HepG2 (cell line): Measurements from ENCODE around the gene GOLGA3. TPM values are rescaled to one million over a fixed set of nuclear protein-coding genes. Genes with fewer than 3 reads are reported as not detected.

Experiments used
- ATF7 ChIP-seq, 2 experiments: fragments of 450-650 bp in 1 of 2; sonication (generic) in 1 of 2; formaldehyde crosslinking in 1 of 2; IDR thresholded peaks; 2 replicates each; pipeline versions ENCODE4 v1.4.0 to v1.6.1; 2016 to 2020; ENCODE audit warnings: antibody characterized with exemption in 1 of 2, mild to moderate bottlenecking in 1 of 2, missing genetic modification reagents in 1 of 2
- HCFC1 ChIP-seq: fragments of 150-350 bp; IDR thresholded peaks from 2 replicates; pipeline ENCODE4 v1.6.1; 2014; ENCODE audit warnings: low read depth, low read length
- HDAC1 ChIP-seq: sonication (generic); formaldehyde crosslinking; IDR thresholded peaks from 2 replicates; pipeline ENCODE4 v1.5.1; 2020; ENCODE audit warnings: mild to moderate bottlenecking, missing genetic modification reagents
- HOXA7 ChIP-seq: sonication (generic); formaldehyde crosslinking; IDR thresholded peaks from 2 replicates; pipeline ENCODE4 v1.8.1; 2022; ENCODE audit warnings: mild to moderate bottlenecking, missing genetic modification reagents, moderate library complexity
- MED13 ChIP-seq: sonication (generic); formaldehyde crosslinking; IDR thresholded peaks from 2 replicates; pipeline ENCODE4 v1.5.0; 2020; ENCODE audit warnings: missing genetic modification reagents
- MYNN ChIP-seq: sonication (generic); formaldehyde crosslinking; IDR thresholded peaks from 2 replicates; pipeline ENCODE4 v1.4.0; 2020; ENCODE audit warnings: mild to moderate bottlenecking, low read depth, missing genetic modification reagents
- PHB2 ChIP-seq: fragments of 450-650 bp; IDR thresholded peaks from 2 replicates; pipeline ENCODE4 v1.6.1; 2018; ENCODE audit not compliant: partially characterized antibody
- POLR2G ChIP-seq: fragments of 200-400 bp; formaldehyde crosslinking; IDR thresholded peaks from 2 replicates; pipeline ENCODE4 v1.6.1; 2018; ENCODE audit warnings: mild to moderate bottlenecking, low read depth, low read length, moderate library complexity
- TRIM24 ChIP-seq: sonication (generic); formaldehyde crosslinking; IDR thresholded peaks from 2 replicates; pipeline ENCODE4 v1.8.0; 2022; ENCODE audit warnings: mild to moderate bottlenecking, missing genetic modification reagents
- ZNF234 ChIP-seq: sonication (generic); formaldehyde crosslinking; conservative IDR thresholded peaks from 2 replicates; pipeline ENCODE4 v1.5.1; 2020; ENCODE audit warnings: mild to moderate bottlenecking, missing genetic modification reagents
- ZNF446 ChIP-seq: sonication (generic); formaldehyde crosslinking; IDR thresholded peaks from 2 replicates; pipeline ENCODE4 v1.5.0; 2020; ENCODE audit warnings: mild to moderate bottlenecking, missing genetic modification reagents
- ZNF547 ChIP-seq: sonication (generic); formaldehyde crosslinking; IDR thresholded peaks from 2 replicates; pipeline ENCODE4 v1.5.1; 2020; ENCODE audit warnings: mild to moderate bottlenecking, missing genetic modification reagents
- polyA plus RNA-seq, 8 experiments: library from polyadenylated mRNA; depleted of rRNA in 3 of 8; stranded (reverse) in 7 of 8; unstranded in 1 of 8; fragments of >200 nt; fragmentation: Illumina TruSeq in 4 of 8; extraction: Trizol in 4 of 8; gene quantifications; 2 replicates each; pipeline versions ENCODE4 v1.2.1 to v1.2.3, GENCODE V29; 2011 to 2016; ENCODE audit warnings: low read depth in 4 of 8, missing spikeins in 1 of 8, mixed read lengths in 1 of 8; ENCODE audit not compliant: insufficient read depth in 1 of 8
- total RNA-seq, 5 experiments: library from RNA; depleted of rRNA; stranded (reverse); fragments of >200 nt; fragmentation: Illumina TruSeq; extraction: Trizol; gene quantifications; 2 replicates each; pipeline ENCODE4 v1.2.3, GENCODE V29; 2016; ENCODE audit warnings: low read depth in 1 of 5
- TF ChIP-seq, protein P1 (sequence below): sonication (generic); formaldehyde crosslinking; IDR thresholded peaks from 2 replicates; pipeline ENCODE4 v1.8.1; 2023; ENCODE audit warnings: mild to moderate bottlenecking, missing genetic modification reagents
- TF ChIP-seq, protein P2 (sequence below): sonication (generic); formaldehyde crosslinking; IDR thresholded peaks from 2 replicates; pipeline ENCODE4 v1.4.0; 2020; ENCODE audit warnings: missing genetic modification reagents, low read depth, mild to moderate bottlenecking, borderline replicate concordance
- TF ChIP-seq, protein P3 (sequence below): sonication (generic); formaldehyde crosslinking; conservative IDR thresholded peaks from 2 replicates; pipeline ENCODE4 v1.8.1; 2023; ENCODE audit warnings: missing genetic modification reagents
- TF ChIP-seq, protein P4 (sequence below): fragments of 450-650 bp; IDR thresholded peaks from 2 replicates; pipeline ENCODE4 v1.6.1; 2017
- TF ChIP-seq, protein P5 (sequence below): sonication (generic); formaldehyde crosslinking; conservative IDR thresholded peaks from 2 replicates; pipeline ENCODE4 v1.4.0; 2020; ENCODE audit warnings: missing genetic modification reagents
- TF ChIP-seq, protein P6 (sequence below): sonication (generic); formaldehyde crosslinking; IDR thresholded peaks from 2 replicates; pipeline ENCODE4 v1.5.0; 2020; ENCODE audit warnings: mild to moderate bottlenecking, missing genetic modification reagents
- TF ChIP-seq, protein P7 (sequence below): sonication (generic); formaldehyde crosslinking; IDR thresholded peaks from 2 replicates; pipeline ENCODE4 v1.5.1; 2020; ENCODE audit warnings: mild to moderate bottlenecking, missing genetic modification reagents, borderline replicate concordance

The GOLGA3 gene
- total and polyA plus RNA-seq, 2 of the 13 experiments (the other 11 are each of a cell fraction or from before 2014, with no cell fraction given), result 22.0 to 43.0 TPM

DNA sequence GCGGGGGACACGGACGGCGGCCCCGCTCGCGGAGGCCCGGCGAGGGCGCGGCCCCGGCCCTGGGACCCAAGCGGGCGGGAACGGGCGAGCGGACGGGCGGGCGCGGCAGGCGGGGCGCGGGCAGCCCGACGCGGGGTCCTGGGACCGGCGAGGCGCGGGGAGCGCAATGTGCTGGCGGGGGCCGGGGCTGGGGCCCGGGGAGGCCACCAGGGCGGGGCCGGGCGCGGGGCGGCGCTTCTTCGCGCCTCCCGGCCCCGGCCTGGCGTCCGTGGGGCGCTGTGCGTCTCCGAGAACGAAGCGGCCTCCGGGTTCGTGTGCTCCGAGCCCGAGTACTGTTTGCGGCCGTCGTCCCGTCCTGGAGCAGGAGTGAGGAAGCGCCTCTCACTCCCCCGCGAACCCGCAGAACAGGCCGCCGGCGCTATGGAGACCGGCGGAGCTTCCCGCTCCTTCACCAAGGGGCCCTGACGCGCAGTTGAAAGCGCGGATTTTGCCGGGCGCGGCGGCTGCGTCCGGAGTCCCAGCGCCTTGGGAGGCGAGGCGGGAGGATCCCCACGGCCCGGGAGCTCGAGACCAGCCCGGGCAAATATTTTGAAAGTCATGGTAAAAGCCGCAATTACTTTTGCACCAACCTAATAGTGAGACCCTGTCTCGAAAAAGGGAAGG is 66.6 kb downstream of the GOLGA3 start (continued):
- TF ChIP-seq, protein P1, sequence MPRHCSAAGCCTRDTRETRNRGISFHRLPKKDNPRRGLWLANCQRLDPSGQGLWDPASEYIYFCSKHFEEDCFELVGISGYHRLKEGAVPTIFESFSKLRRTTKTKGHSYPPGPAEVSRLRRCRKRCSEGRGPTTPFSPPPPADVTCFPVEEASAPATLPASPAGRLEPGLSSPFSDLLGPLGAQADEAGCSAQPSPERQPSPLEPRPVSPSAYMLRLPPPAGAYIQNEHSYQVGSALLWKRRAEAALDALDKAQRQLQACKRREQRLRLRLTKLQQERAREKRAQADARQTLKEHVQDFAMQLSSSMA, result no peak
- TF ChIP-seq HOXA7 (no peak), HDAC1 (CRISPR knock-in tag) (peak; percentile 73), TRIM24 (CRISPR knock-in tag) (no peak), ATF7 (IDR thresholded peaks at IDR 0.05) (no peak), ATF7 (CRISPR knock-in tag; IDR thresholded peaks at IDR 0.05) (no peak), ZNF446 (CRISPR knock-in tag) (no peak), HCFC1 (0 out of 2 replicates have a peak, but pooled peaks have one; percentile 11), POLR2G (peak; percentile 92), ZNF234 (CRISPR knock-in tag) (no peak), MED13 (CRISPR knock-in tag) (no peak), MYNN (CRISPR knock-in tag) (no peak), ZNF547 (CRISPR knock-in tag) (no peak), PHB2 (no peak)
- TF ChIP-seq, protein P2, sequence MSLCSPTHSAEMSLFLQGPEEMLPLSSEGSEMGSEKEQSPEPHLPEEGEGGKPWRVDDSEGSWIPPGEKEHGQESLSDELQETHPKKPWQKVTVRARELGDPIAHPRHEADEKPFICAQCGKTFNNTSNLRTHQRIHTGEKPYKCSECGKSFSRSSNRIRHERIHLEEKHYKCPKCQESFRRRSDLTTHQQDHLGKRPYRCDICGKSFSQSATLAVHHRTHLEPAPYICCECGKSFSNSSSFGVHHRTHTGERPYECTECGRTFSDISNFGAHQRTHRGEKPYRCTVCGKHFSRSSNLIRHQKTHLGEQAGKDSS, result no peak
- TF ChIP-seq, protein P3, sequence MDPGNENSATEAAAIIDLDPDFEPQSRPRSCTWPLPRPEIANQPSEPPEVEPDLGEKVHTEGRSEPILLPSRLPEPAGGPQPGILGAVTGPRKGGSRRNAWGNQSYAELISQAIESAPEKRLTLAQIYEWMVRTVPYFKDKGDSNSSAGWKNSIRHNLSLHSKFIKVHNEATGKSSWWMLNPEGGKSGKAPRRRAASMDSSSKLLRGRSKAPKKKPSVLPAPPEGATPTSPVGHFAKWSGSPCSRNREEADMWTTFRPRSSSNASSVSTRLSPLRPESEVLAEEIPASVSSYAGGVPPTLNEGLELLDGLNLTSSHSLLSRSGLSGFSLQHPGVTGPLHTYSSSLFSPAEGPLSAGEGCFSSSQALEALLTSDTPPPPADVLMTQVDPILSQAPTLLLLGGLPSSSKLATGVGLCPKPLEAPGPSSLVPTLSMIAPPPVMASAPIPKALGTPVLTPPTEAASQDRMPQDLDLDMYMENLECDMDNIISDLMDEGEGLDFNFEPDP, result no peak
- TF ChIP-seq, protein P4, sequence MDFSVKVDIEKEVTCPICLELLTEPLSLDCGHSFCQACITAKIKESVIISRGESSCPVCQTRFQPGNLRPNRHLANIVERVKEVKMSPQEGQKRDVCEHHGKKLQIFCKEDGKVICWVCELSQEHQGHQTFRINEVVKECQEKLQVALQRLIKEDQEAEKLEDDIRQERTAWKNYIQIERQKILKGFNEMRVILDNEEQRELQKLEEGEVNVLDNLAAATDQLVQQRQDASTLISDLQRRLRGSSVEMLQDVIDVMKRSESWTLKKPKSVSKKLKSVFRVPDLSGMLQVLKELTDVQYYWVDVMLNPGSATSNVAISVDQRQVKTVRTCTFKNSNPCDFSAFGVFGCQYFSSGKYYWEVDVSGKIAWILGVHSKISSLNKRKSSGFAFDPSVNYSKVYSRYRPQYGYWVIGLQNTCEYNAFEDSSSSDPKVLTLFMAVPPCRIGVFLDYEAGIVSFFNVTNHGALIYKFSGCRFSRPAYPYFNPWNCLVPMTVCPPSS, result no peak
- TF ChIP-seq, protein P5, sequence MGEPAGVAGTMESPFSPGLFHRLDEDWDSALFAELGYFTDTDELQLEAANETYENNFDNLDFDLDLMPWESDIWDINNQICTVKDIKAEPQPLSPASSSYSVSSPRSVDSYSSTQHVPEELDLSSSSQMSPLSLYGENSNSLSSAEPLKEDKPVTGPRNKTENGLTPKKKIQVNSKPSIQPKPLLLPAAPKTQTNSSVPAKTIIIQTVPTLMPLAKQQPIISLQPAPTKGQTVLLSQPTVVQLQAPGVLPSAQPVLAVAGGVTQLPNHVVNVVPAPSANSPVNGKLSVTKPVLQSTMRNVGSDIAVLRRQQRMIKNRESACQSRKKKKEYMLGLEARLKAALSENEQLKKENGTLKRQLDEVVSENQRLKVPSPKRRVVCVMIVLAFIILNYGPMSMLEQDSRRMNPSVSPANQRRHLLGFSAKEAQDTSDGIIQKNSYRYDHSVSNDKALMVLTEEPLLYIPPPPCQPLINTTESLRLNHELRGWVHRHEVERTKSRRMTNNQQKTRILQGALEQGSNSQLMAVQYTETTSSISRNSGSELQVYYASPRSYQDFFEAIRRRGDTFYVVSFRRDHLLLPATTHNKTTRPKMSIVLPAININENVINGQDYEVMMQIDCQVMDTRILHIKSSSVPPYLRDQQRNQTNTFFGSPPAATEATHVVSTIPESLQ, result no peak
- TF ChIP-seq, protein P6, sequence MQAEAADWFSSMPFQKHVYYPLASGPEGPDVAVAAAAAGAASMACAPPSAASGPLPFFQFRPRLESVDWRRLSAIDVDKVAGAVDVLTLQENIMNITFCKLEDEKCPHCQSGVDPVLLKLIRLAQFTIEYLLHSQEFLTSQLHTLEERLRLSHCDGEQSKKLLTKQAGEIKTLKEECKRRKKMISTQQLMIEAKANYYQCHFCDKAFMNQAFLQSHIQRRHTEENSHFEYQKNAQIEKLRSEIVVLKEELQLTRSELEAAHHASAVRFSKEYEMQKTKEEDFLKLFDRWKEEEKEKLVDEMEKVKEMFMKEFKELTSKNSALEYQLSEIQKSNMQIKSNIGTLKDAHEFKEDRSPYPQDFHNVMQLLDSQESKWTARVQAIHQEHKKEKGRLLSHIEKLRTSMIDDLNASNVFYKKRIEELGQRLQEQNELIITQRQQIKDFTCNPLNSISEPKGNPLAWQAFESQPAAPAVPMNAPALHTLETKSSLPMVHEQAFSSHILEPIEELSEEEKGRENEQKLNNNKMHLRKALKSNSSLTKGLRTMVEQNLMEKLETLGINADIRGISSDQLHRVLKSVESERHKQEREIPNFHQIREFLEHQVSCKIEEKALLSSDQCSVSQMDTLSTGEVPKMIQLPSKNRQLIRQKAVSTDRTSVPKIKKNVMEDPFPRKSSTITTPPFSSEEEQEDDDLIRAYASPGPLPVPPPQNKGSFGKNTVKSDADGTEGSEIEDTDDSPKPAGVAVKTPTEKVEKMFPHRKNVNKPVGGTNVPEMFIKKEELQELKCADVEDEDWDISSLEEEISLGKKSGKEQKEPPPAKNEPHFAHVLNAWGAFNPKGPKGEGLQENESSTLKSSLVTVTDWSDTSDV (CRISPR knock-in tag), result no peak
- TF ChIP-seq, protein P7, sequence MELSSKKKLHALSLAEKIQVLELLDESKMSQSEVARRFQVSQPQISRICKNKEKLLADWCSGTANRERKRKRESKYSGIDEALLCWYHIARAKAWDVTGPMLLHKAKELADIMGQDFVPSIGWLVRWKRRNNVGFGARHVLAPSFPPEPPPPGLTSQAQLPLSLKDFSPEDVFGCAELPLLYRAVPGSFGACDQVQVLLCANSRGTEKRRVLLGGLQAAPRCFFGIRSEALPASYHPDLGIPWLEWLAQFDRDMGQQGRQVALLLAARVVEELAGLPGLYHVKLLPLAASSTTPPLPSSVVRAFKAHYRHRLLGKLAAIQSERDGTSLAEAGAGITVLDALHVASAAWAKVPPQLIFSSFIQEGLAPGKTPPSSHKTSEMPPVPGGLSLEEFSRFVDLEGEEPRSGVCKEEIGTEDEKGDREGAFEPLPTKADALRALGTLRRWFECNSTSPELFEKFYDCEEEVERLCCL (CRISPR knock-in tag), result no peak
